Common myeloid progenitor, CD34-positive (primary cell): ENCODE results near the gene EVL.
A peak's percentile ranks its signal among the peaks of the same experiment; 100 is the strongest.

Source experiments
- CTCF ChIA-PET: fragments of 350-600 bp; sonication (Branson Sonifier 250); formaldehyde crosslinking; loops from one replicate; lab custom pipeline; 2021; ENCODE audit warnings: antibody characterized with exemption; lab: Charles Lee
- POLR2A ChIA-PET: fragments of 350-600 bp; sonication (Branson Sonifier 250); formaldehyde crosslinking; loops from one replicate; lab custom pipeline; 2021; ENCODE audit warnings: antibody characterized with exemption; lab: Charles Lee
- DNase-seq, 3 donors: peaks; one replicate each; pipeline versions ENCODE4 v3.0.0 to v3.0.0-alpha.2; 2013
- H3K27ac ChIP-seq, 2 experiments: 1 replicate in 1 of 2; 2 replicates in 1 of 2; pipeline ENCODE4 v1.7.0; 2013; ENCODE audit warnings: inconsistent platforms in 2 of 2, low read length in 2 of 2, mild to moderate bottlenecking in 2 of 2, low read depth in 1 of 2, moderate library complexity in 1 of 2; ENCODE audit not compliant: severe bottlenecking in 2 of 2, insufficient read depth in 1 of 2, poor library complexity in 1 of 2
- H3K27me3 ChIP-seq, 5 experiments: replicated peaks in 2 of 5; 1 replicate in 3 of 5; 2 replicates in 2 of 5; pipeline versions ENCODE4 v1.6.1 to v1.7.0; 2013; ENCODE audit warnings: low read length in 4 of 5, mild to moderate bottlenecking in 2 of 5, moderate library complexity in 2 of 5, inconsistent platforms in 1 of 5; ENCODE audit not compliant: insufficient read depth in 5 of 5, control insufficient read depth in 4 of 5
- H3K36me3 ChIP-seq, 4 experiments: 1 replicate in 2 of 4; 2 replicates in 2 of 4; pipeline versions ENCODE4 v1.6.1 to v1.7.0; 2013; ENCODE audit warnings: low read length in 3 of 4, control low read depth in 1 of 4, mild to moderate bottlenecking in 1 of 4; ENCODE audit not compliant: control insufficient read depth in 4 of 4, insufficient read depth in 4 of 4
- H3K4me1 ChIP-seq, 4 experiments: 1 replicate in 3 of 4; 2 replicates in 1 of 4; pipeline versions ENCODE4 v1.6.1 to v1.7.1; 2013; ENCODE audit warnings: low read length in 3 of 4, mild to moderate bottlenecking in 3 of 4, control low read depth in 1 of 4, inconsistent platforms in 1 of 4, moderate library complexity in 1 of 4; ENCODE audit not compliant: control insufficient read depth in 4 of 4, insufficient read depth in 4 of 4; ENCODE audit errors: control extremely low read depth in 1 of 4
- H3K4me3 ChIP-seq, 7 experiments: 1 replicate in 4 of 7; 2 replicates in 3 of 7; pipeline versions ENCODE4 v1.5.1 to v1.7.0; 2013; ENCODE audit warnings: mild to moderate bottlenecking in 7 of 7, low read length in 6 of 7, moderate library complexity in 6 of 7, inconsistent platforms in 2 of 7, low read depth in 2 of 7, control low read depth in 1 of 7; ENCODE audit not compliant: insufficient read depth in 4 of 7, control insufficient read depth in 1 of 7; ENCODE audit errors: extremely low read depth in 1 of 7
- H3K9me3 ChIP-seq, 5 experiments: 1 replicate in 4 of 5; 2 replicates in 1 of 5; pipeline versions ENCODE4 v1.6.1 to v1.7.1; 2013; ENCODE audit warnings: low read length in 4 of 5, mild to moderate bottlenecking in 2 of 5, inconsistent platforms in 1 of 5, low read depth in 1 of 5, moderate library complexity in 1 of 5; ENCODE audit not compliant: control insufficient read depth in 4 of 5, insufficient read depth in 2 of 5; ENCODE audit errors: control extremely low read depth in 1 of 5
- WGBS: methylation state at CpG from one replicate; pipeline ENCODE4 v1.1.5; 2013; ENCODE audit not compliant: insufficient coverage; 5-methylcytosine and 5-hydroxymethylcytosine counted together

The EVL gene

DNA sequence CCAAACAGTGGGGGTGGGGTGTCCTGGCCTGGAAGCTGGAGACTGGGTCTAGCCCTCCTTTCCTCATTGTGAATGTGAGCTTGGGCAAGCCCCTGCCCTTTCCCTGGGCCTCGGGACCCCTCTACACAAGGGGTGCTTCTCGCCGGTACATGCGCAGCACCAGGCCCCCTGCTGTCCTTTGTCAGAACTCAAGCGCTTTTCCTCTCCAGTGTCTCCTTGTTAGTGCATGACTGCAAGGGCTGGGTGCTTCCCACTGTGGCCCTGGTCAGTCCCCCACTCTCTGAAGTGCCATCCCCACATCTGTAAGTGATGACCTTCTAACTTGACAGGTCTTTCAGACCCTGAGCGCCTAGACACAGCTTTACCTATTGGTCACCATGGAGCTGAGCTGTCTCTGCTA lies 50.0 kb downstream of the EVL start:
- Histone ChIP-seq H3K36me3 (peaks cover 5 to 85% (median 20%) of the 10 kb centered on the region in 4 experiments), H3K4me1 (peaks cover 0 to 12% (median 2%) of the 10 kb centered on the region in 4 experiments), H3K9me3 (no peaks in the 10 kb centered on the region), H3K27ac (no peak overlapping the region), H3K27me3 (no peaks in the 10 kb centered on the region), H3K4me3 (no peak overlapping the region)
- ChIA-PET POLR2A (no interaction called here), CTCF (interaction anchor here (4.4 to 53.6 kb wide), 3 partner anchors 9 to 77 kb away, joined by 14 to 1065 read pairs (median 61); partner anchors contain the start of gene EVL)
- DNase-seq: no peak
- 99% methylated on average over 6 of the region's 6 CpGs for WGBS

GRCh38 chr14:100115726-100116125 lies 50.5 kb downstream of the EVL start:
- DNase-seq: no peak
- ChIA-PET CTCF (interaction anchor here (1.2 to 53.6 kb wide), 5 partner anchors 7 to 77 kb away, joined by 3 to 1065 read pairs (median 42); partner anchors contain the start of gene EVL), POLR2A (no interaction called here)
- Histone ChIP-seq H3K4me3 (no peak overlapping the region), H3K36me3 (peaks cover 5 to 85% (median 19%) of the 10 kb centered on the region in 4 experiments), H3K27me3 (no peaks in the 10 kb centered on the region), H3K4me1 (peaks cover 0 to 12% (median 2%) of the 10 kb centered on the region in 4 experiments), H3K27ac (no peak overlapping the region), H3K9me3 (no peaks in the 10 kb centered on the region)
- 97% methylated on average over 8 of the region's 8 CpGs for WGBS

DNA sequence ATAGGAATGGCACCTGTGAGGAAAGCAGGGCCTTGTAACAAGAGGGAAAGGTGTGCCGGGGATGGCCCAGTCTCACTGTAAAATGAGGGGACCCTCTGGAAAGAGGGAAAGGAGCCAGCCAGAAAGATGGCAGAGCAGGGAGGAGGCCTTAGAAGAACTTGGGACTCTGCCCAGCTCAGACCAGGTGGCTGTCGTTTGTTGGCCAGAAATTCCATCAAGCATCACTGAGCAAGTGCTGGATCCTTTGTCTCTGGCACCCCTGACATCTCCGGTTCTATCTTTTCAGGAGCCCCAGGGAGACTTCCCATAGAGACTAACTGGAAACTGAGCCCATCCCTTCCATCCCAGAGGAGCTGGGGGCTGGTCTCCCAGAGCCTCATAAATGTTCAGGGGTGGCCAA lies 50.9 kb downstream of the EVL start:
- ChIA-PET CTCF (interaction anchor here (1.0 to 53.6 kb wide), 7 partner anchors 7 to 76 kb away, joined by 3 to 1065 read pairs (median 14); partner anchors contain the start of gene EVL), POLR2A (no interaction called here)
- Histone ChIP-seq H3K36me3 (peaks cover 5 to 87% (median 19%) of the 10 kb centered on the region in 4 experiments), H3K27me3 (no peaks in the 10 kb centered on the region), H3K4me3 (no peak overlapping the region), H3K4me1 (peaks cover 0 to 12% (median 2%) of the 10 kb centered on the region in 4 experiments), H3K27ac (no peak overlapping the region), H3K9me3 (no peaks in the 10 kb centered on the region)
- no peak for DNase-seq
- 96% methylated on average over 3 of the region's 3 CpGs for WGBS

DNA sequence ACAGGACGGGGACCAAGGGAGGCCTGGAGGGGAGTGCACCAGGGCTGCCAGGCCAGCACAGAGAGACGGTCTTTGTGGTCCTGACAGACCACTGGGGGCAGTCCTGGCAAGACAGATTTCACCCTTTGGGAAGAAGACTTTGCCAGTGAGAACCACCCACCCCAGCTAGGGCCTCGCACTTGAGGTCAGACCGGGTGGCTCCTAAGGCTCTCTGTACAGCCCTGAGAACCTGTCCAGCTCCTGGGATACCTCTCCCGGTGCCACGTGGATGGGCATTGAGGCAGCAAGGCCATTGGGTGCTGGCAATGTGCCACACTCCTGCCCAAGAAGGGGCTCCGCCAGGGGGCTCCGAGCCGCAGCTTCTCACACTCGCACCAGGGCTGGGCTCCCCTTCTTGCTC lies 51.8 kb downstream of the EVL start:
- ChIA-PET POLR2A (no interaction called here), CTCF (interaction anchor here (1.0 to 53.6 kb wide), 12 partner anchors 8 to 108 kb away, joined by 3 to 1065 read pairs (median 4); partner anchors contain the start of gene EVL)
- Histone ChIP-seq H3K27me3 (no peaks in the 10 kb centered on the region), H3K36me3 (peaks cover 5 to 87% (median 18%) of the 10 kb centered on the region in 4 experiments), H3K9me3 (no peaks in the 10 kb centered on the region), H3K4me3 (no peak overlapping the region), H3K27ac (no peak overlapping the region), H3K4me1 (peaks cover 0 to 12% (median 5%) of the 10 kb centered on the region in 4 experiments)
- peak in 1 of 3 donors; percentile 3 for DNase-seq
- 100% methylated on average over 8 of the region's 10 CpGs for WGBS

DNA sequence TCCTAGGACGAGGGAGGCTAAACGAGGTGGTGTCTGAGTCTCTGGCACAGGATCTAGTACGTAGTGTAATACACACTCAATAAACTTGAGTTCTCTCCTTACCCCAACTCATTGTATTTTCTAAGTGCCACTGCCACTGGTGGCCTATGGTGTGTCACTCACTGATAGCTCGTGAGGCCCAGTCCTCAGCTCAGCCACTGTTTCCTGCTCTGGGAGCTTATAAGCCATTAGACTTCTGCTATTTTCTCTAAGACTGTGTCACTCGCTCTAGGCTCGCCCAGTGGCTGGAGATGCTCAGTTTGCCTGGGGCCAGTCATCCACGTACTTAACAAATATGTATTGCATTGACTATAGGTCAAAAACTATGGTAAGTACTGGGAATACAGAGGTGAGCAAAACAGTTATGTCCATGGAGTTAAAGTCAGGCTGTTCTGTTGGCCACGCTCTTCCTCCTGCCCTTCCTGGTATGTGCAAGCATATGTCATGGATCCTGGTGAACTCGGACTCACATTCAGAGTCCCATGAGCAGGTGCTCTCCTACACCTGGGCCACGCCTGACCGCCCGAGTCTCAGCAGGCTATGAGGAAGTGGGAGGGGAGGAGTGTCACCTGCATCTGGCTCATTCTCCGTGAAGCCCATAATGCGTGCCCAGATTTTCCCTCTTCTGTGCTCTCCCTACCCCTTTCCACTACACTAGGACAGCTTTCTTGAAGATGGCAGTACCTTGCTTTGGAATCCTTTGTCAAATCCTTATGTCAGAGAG lies 52.6 kb downstream of the EVL start:
- peaks cover 5 to 81% (median 15%) of the 10 kb centered on the region in 4 experiments for H3K36me3 ChIP-seq
- peaks cover 0 to 12% (median 6%) of the 10 kb centered on the region in 4 experiments for H3K4me1 ChIP-seq
- peak; percentile 41 to 87 (median 80) for DNase-seq
- H3K4me3 ChIP-seq: no peak overlapping the region
- H3K9me3 ChIP-seq: no peaks in the 10 kb centered on the region
- CTCF ChIA-PET: interaction anchor here (0.6 to 53.6 kb wide), 15 partner anchors 9 to 197 kb away, joined by 3 to 1065 read pairs (median 4); partner anchors contain the start of gene EVL
- WGBS: 81% methylated on average over 8 of the region's 14 CpGs
- no peaks in the 10 kb centered on the region for H3K27me3 ChIP-seq
- POLR2A ChIA-PET: interaction anchor here (0.7 kb wide), 1 partner anchor 43 kb away, joined by 3 read pairs; no protein-coding TSS in a partner anchor
- no peak overlapping the region for H3K27ac ChIP-seq

DNA sequence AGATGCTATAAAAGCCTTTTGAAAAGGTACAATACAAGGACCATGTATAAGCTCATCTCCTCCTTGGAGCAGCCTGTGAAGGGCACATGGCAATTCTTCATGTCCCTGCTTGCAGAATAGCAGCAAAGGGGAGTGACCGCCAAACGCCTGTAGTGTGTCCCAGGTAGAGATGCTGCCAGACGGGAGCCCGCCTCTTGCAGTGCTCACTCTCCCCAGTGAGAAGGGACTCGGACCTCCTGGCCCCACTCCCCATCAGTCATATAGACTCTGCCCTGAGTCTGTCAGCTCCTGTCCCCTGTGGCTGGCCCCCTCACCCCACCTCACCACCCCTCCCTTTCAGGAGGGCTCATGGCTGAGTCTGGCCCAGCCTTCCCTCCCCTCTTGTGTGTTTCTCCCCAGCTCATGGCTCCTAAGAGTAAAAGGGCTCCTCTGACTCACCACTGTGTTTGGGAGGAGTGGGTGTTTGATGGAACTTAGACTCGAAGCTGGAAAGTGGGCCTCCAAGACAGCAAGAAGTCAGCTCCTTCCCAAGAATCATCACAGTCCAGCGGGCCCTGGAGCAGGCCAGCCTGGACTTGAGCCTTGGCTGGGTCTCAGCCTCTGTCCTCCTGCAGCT lies 53.3 kb downstream of the EVL start:
- POLR2A ChIA-PET: interaction anchor here (0.7 kb wide), 1 partner anchor 44 kb away, joined by 3 read pairs; no protein-coding TSS in a partner anchor
- Histone ChIP-seq H3K9me3 (no peaks in the 10 kb centered on the region), H3K36me3 (peaks cover 5 to 81% (median 16%) of the 10 kb centered on the region in 4 experiments), H3K4me3 (no peak overlapping the region), H3K4me1 (peaks cover 0 to 12% (median 6%) of the 10 kb centered on the region in 4 experiments), H3K27me3 (no peaks in the 10 kb centered on the region), H3K27ac (no peak overlapping the region)
- CTCF ChIA-PET: interaction anchor here (0.6 to 53.6 kb wide), 11 partner anchors 10 to 198 kb away, joined by 3 to 1065 read pairs (median 4); partner anchors contain the start of gene EVL
- WGBS: 96% methylated on average over 6 of the region's 7 CpGs
- no peak for DNase-seq
